Neural cell (in vitro differentiated cells): Measurements from ENCODE around the gene CALHM4.

Source experiments
- CTCF ChIP-seq: fragments of 450-650 bp; IDR thresholded peaks from 2 replicates; pipeline ENCODE4 v1.5.1; 2014; ENCODE audit warnings: antibody characterized with exemption, mild to moderate bottlenecking, moderate library complexity; ENCODE audit not compliant: poor library complexity, severe bottlenecking
- EP300 ChIP-seq: fragments of 450-650 bp; conservative IDR thresholded peaks from 2 replicates; pipeline ENCODE4 v1.6.1; 2014; ENCODE audit warnings: antibody characterized with exemption, mild to moderate bottlenecking, moderate library complexity; ENCODE audit not compliant: poor library complexity, severe bottlenecking
- EZH2 ChIP-seq: fragments of 200-600, 300-800 bp; shearing (Covaris generic), sonication (generic); IDR thresholded peaks from 2 replicates; pipeline ENCODE4 v1.6.1; 2014; ENCODE audit warnings: antibody characterized with exemption, low read length, borderline replicate concordance, mild to moderate bottlenecking; ENCODE audit not compliant: insufficient read depth, poor library complexity, severe bottlenecking
- MXI1 ChIP-seq: fragments of 450-650 bp; conservative IDR thresholded peaks from 2 replicates; pipeline ENCODE4 v1.6.1; 2014; ENCODE audit warnings: antibody characterized with exemption, mild to moderate bottlenecking; ENCODE audit not compliant: poor library complexity, severe bottlenecking
- POLR2AphosphoS5 ChIP-seq: IDR thresholded peaks from 2 replicates; pipeline ENCODE4 v1.6.1; 2012
- RAD21 ChIP-seq: fragments of 450-650 bp; conservative IDR thresholded peaks from 2 replicates; pipeline ENCODE4 v1.6.1; 2014; ENCODE audit warnings: antibody characterized with exemption, mild to moderate bottlenecking, moderate library complexity
- TAF1 ChIP-seq: IDR thresholded peaks from 2 replicates; pipeline ENCODE4 v1.6.1; 2012; ENCODE audit warnings: low read depth

DNA sequence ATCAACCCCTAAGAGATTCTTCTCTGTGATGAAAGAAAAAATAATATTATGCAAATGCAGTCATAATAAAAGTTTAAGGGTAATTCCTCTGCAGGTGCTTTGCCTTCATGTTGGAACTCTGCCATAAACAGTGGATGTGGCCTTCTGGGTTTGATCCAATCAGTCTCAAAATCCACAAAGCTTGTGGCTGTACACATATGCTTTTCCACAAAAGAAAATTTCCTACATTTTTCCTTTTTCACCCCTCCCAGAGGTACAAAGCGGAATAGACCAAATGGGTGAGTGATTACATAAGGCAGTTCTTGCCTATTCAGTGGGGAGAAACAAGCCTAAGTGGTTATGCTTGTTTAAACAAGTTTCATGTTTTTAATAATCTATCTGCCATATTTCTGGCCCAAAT, 25.4 kb upstream of the CALHM4 start:
- TF ChIP-seq CTCF (no peak), RAD21 (no peak), TAF1 (no peak), EP300 (no peak), POLR2AphosphoS5 (no peak), MXI1 (no peak), EZH2 (no peak)
